GM21529 (cell line): ENCODE measurements around the gene AIM2.
A peak's percentile ranks its signal among the peaks of the same experiment; 100 is the strongest.

Experiments
- ATAC-seq: cut with Tn5 transposase; IDR thresholded peaks from one replicate; pipeline ENCODE4 v1.9.1; 2021; ENCODE audit not compliant: unreplicated experiment

Gene AIM2

GRCh38 chr1:159023723-159024122 is 52.8 kb downstream of the AIM2 start:
- ATAC-seq: no peak

- peak; percentile 95 for ATAC-seq
These were observed 61.1 kb downstream of the AIM2 start for GRCh38 chr1:159015440-159015909.

GRCh38 chr1:159014851-159015250 is 61.7 kb downstream of the AIM2 start:
- ATAC-seq: no peak

- ATAC-seq: no peak
These were observed 62.5 kb downstream of the AIM2 start for GRCh38 chr1:159014003-159014571.

GRCh38 chr1:159012495-159012894 is 64.1 kb downstream of the AIM2 start:
- ATAC-seq: peak; percentile 39
